GM10847 (cell line): Measurements from ENCODE around the gene MT1A.

Source experiments
- POLR2A ChIP-seq: IDR thresholded peaks from 2 replicates; pipeline ENCODE4 v1.6.1; 2011; ENCODE audit not compliant: insufficient read length; ENCODE audit errors: extremely low read depth

The MT1A gene

DNA sequence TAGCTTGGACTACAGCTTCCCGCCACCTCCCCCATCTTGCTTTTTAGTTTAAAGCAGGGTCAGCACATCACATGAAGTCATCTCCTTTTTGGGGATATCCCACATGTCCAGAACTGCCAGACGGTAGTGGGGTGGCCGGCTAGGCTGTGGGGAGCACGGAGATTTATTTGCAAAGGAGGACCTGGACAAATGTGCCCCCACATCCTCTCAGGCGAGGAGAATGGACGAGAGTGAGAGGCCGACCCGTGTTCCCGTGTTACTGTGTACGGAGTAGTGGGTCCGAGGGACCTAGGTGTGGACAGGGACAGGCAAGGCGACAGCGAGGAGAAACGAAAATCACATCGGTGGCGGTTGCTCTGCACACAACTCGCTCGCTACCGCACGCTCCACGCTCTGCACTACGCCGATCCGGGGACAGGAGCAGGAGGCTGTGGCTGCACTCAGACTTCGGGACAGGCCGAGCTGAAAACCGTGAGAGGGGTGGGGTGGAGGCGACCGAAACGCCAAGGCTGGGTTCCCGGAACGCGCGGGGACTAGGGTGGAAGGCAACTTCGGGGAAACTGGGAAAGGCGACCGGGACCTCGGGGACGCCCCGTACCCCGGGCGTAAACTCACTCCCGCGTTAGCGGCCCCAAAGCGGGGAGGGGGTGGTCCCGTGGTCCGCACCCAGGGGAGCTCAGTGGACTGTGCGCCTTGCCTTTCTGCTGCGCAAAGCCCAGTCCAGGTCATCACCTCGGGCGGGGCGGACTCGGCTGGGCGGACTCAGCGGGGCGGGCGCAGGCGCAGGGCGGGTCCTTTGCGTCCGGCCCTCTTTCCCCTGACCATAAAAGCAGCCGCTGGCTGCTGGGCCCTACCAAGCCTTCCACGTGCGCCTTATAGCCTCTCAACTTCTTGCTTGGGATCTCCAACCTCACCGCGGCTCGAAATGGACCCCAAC lies at the start of gene MT1A:
MT1A (plus strand) TSS at position 853 of the 937 bp plus-strand sequence; CDS start at position 926, 73 bp downstream.
- TF ChIP-seq POLR2A = no peak

DNA sequence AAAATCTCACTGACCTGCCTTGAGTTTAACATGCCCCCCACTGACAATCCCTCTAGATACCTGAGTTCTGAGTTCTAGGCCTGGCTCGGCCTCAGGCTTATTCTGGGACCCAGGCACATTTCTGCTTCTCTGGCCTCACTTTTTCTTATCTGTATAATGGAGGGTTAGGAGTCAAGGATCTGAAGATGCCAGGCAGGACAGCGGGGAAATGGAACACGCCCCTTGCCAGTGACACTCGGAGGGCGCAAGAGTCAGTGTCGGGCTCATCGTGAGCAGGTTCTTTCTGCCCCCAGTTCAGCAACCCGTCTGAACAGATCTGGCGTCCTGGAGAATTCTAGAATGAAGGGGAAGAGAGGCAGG lies 49.7 kb upstream of the MT1A start:
- no peak for TF ChIP-seq POLR2A

DNA sequence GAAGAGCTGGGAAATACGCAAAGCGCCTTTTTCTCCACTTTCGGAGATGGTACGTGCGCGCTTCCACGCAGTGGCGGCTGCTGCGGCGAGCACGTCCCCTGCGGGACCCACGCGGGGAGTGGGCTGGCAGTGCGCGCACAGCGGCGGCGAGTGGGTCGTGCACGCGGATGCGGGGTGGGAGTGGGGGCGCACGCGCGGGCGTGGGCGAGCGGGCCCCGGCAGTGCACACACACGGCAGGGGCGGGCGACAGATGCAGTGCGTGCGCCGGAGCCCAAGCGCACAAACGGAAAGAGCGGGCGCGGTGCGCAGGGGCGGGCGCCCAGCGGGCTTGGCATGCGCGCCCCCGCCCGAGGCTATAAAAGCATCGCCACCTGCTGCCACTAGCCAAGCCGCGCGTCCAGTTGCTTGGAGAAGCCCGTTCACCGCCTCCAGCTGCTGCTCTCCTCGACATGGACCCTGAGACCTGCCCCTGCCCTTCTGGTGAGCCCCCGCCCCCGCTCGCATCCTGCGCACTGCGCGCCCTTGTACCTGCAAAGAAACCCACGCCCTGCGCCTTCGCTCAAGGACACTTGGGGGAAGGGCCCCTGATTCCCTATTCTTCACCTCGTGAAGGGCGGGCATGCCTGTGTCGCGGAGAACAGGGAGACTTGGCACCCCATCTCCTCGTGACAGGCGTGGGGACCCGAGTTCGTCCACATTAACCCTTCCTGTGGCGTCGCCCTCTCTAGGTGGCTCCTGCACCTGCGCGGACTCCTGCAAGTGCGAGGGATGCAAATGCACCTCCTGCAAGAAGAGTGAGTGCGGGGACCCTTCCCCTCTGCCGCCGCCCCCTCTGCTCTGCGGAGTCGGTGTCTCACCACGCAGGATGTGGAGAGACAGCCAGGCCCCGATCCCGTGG lies 49.1 kb upstream of the MT1A start, which contains the start of gene MT3:
MT3 (plus strand) TSS at position 388 of the 899 bp plus-strand sequence; CDS start at position 451, 63 bp downstream.
- no peak for TF ChIP-seq POLR2A

DNA sequence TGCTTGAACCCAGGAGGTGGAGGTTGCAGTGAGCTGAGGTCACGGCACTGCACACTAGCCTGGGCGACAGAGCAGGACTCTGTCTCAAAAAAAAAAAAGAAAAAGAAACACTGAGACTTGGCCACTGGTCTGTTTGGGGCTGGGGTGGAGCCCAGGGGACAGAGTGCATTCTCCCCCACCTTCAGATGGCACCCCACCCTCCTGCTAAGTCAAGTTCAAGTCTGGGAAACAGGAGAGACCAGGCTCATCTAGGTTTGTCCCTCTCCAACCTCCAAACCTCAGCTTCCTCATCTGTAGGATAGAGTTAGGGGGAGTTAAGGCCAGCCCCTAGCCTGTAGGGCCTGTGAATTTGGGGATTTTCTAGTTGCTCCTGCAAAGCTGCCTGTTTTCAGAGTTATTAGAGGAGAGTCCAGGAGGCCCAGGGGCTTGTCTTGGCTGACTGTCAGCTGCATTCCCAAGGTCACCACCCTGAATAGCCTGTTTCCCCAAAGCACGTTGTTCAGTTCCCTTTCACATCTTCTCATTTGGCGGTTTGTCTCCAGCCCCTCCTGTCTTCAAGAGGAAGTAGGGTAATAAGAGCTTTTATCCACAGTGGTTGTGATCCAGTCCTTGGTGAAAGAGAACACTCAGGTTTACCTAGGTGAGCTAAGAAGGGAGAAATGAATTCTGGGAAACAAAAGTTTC lies 46.9 kb upstream of the MT1A start:
- no peak for TF ChIP-seq POLR2A

DNA sequence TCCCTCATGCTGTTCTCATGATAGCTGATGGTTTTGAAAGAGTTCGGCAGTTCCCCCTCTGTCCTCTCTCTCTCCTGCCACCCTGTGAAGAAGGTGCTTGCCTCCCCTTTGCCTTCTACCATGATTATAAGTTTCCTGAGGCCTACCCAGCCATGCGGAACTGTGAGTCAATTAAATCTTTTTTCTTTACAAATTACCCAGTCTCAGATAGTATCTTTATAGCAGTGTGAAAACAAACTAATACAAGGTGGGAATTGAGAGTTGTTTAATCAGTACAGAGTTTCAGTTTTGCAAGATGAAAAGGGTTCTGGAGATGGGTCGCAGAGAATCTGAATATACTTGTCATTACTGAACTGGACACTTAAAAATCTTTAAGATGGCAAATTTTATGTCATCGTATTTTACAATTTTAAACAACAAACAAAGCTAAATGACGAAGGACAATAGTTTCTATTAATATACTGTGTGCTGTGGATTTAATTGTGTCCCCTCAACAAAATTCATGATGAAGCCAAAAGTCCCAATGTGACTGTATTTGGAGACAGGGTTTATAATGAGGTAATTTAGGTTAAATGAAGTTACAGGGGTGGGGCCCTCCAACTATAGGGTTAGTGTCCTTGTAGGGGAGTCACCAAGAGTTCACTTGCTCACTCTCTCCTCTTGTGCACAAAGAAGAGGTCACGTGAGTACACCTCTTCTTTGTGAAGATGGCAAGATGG lies 44.7 kb upstream of the MT1A start:
- TF ChIP-seq POLR2A = no peak

DNA sequence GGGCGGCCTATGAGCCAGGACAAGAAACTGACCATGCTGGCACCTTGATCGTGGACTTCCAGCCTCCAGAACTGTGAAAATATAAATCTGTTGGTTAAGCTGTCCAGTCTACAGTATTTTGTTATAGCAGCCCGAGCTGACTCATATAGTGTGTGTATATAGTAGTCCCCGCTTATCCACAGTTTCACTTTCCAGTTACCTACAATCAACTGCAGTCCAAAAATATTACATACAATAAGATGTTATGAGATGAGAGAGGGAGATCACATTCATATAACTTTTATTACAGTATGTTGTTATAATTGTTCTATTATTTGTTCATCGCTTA lies 44.2 kb upstream of the MT1A start:
- no peak for TF ChIP-seq POLR2A

DNA sequence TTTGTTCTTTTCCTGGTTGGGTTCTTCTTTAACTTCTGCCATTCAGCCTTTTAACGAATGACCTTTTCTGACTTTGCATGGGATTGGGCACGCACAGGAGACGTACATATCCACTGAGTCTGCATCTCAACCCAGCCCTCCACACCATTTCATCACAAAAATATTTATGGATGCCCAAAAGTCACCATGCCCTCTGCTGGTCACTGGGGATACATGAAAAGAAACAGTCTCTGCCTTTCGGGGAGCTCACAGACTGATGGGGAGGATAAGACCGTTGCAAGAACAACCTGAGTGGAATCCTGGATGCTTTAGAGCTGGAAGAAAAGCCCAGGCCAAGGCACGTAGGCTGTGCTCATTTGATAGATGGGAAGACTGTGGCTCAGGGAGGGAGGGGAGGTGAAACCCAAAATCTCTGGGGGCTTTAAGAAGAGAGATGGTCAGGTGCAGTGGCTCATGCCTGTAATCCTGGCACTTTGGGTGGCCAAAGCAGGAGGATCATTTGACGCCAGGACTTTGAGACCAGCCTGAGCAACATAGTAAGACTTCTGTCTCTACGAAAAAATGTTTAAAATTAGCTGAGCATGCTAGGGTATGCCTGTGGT lies 38.0 kb upstream of the MT1A start:
- no peak for TF ChIP-seq POLR2A

DNA sequence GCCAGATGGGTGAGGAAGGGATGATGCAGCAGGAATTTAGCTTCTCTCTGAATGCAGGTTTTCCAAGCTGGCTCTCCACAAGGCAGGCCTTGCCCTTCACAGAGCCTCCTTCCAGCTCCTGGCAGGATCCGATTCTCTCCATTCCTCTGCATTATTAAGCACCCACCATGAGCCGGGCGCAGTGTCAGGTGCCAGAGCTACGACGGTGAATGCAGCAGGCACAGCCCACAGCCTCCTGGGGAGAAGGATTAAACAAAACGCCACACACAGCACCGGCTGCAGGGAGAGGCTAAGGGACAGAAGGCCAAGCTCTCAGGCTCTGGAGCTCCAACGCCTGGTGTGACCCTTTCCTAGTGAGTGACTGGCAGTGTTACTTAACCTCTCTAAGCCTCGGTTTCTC lies 37.1 kb upstream of the MT1A start:
- no peak for TF ChIP-seq POLR2A

DNA sequence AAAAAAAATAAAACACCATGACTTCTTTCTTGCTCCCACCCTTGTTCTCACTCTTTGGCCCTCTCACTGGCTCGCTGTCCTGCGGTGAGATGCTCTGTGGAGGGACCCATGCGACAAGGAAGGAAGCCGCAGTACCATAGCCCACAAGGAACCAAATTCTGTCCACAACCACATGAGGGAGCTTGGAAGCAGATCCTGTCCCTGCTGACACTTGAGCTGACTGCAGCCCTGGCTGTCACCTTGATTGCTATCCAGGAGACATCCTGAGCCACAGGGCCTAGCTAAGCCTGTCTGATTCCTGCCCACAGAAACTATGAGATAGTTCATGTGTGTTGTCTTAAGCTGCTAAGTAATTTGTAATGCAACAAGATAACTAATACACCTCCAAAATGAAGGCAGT lies 34.9 kb upstream of the MT1A start:
- TF ChIP-seq POLR2A = no peak

DNA sequence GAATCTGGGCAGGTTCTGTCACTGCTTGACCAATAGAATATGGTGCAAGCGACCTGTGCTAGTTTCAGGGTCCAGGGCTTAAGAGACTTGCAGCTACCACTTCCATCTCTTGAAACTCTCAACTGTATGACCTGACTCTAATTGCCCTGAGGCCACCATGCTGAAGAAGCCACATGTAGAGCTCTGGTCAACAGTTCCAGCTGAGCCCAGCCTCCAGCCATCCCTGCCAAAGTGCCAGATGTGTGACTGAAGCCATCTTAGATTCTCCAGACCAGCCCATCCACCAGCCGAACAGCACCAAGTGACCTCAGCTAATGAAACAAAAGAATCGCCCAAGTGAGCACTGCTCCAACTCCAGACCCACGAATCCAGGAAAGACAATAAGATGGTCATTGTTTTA lies 33.5 kb upstream of the MT1A start:
- no peak for TF ChIP-seq POLR2A

DNA sequence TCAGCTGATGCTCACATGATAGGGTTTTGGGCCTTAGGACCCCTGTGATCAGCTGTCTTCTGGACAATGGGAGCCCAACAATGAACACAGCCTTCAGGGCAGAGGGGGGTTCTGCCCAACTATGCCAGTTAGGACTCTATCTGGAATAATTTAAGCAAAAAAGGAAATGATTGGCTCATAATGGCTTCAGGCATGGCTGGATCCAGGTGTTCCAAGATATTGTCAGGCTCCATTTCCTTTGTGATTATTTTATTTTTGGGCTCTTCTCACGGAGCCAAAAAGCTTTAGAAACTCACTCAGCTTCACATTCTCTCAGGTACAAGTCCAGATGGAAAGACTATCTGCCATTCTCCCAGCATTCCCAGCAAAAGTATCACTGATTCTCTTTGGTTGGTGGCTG lies 33.0 kb upstream of the MT1A start:
- no peak for TF ChIP-seq POLR2A

DNA sequence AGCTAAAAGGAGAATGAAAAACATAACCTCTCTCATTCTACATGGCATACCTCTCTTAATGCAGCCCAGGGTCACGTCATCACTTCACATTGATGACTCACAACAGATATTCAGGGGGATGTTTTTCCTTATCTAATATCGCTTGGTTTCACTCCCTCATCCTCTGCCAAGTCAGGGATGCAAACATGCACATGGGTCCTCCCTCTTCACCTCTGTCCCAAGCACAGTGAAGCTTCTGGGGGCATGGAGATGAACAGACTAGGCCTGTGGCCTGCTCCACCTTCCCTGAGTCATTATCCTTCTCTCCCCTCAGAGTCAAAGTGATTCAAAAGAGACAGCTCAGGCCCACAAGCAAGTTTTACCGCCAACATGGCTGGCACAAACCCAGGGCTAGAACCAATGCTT lies 32.4 kb upstream of the MT1A start:
- TF ChIP-seq POLR2A = no peak

DNA sequence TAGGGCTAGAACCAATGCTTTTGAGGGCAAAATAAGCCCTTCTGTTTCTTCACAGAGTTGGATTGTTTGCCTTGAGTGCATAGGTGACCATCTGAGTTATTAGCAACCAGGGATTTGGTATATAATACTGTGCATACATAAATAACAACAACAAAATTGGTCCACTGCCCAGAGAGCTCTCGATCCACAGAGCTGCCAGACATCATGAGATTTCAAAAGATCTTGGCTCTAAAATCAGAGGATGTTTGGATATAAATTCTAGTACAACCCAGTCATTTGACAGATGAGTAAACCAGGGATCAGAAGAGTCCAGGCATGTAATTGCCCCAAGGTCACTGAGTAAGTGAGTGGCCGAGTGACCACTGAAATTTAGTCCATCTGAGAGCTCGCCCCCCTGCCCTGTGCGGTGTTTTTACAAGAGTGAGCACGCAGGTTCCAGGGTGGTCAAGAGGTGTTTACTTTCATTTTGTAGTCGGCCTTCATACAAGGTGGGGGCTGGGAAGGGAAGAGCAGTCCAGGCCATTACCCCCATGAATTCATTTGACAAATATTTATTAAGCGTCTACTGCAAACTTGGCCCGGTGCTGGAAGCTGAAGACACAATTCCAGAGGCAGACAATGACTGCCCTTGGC lies 31.9 kb upstream of the MT1A start:
- TF ChIP-seq POLR2A = no peak

DNA sequence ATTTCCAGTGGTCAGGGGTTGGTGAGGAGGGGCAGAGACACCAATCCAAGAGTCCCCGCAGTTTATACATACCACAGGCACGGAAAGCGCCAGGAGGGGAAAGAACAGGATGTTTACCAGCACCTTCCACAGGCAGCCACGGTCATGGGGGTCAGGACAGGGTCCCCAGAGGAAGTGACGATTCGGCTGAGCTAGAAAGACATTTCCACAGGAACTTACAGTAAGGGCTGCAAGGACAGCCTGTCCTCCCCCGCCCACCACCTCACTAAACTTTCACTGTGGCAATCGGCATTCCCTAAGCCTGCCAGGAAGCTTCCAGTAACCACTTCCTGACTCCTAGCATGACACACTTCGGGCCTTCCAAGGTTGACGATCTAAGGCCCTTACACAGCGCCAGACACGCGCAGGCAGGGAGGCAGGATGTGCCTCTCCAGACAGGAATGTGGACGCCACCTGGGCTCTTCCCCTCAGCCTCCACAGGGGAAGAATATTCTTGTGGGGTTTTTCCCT lies 31.3 kb upstream of the MT1A start:
- no peak for TF ChIP-seq POLR2A
